KOPT-K1 (cell line): Measurements from ENCODE around the gene CCDC6.

Experiments used
- H3K27ac ChIP-seq: fragments of 200-600 bp; sonication (generic); 2 replicates; pipeline ENCODE4 v1.5.1; 2016; ENCODE audit warnings: antibody characterized with exemption, mild to moderate bottlenecking, low read depth, low read length; ENCODE audit not compliant: poor library complexity, severe bottlenecking
- H3K36me3 ChIP-seq: fragments of 200-600 bp; sonication (generic); 2 replicates; pipeline ENCODE4 v1.5.1; 2017; ENCODE audit warnings: antibody characterized with exemption, mild to moderate bottlenecking, low read length, moderate library complexity; ENCODE audit not compliant: insufficient read depth
- H3K9me3 ChIP-seq: fragments of 200-600 bp; sonication (generic); 2 replicates; pipeline ENCODE4 v1.5.1; 2017; ENCODE audit warnings: antibody characterized with exemption, low read length, mild to moderate bottlenecking; ENCODE audit not compliant: insufficient read depth, poor library complexity, severe bottlenecking

The CCDC6 gene

DNA sequence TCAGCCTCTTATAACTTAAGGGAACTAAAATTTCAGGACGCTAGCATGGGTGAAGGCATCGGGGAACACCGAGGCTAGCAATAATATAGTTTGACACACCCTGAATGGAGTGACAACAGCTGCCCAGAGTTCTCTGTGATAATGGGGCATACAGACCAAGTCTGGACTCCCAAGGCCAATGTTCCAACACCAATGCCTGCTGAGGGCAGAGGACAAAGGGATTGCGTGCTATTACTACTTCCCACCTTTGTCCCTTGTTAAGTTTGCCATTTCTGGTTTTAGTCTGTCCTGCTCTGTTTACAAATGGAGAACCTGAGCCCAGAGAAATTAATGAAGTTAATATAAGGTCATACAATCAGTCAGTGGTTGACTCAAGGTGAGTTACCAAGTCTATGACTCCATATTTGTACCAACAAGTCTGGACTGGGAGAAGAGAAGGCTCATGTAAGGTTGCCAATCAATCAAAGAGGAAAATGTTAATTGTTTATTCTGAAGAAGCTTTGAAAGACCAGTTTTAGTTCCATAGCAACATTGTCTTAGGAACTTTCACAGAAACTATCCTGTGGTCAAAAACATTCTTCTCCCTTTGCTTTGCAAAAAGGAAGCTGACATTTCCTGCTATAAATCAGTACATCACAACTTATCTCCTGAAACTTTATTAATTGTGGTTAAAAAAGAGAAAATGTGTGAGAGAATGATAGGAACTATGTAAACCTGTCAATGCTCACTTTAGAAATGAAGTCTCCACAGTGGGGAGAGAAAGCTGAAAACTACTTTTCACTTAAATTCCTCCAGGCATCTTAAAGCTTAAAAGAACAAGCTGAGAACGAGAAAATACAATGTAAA is 74.5 kb downstream of the CCDC6 start:
- Histone ChIP-seq H3K9me3 (no peaks in the 10 kb centered on the region), H3K36me3 (peaks cover 41% of the 10 kb centered on the region), H3K27ac (no peak overlapping the region)

DNA sequence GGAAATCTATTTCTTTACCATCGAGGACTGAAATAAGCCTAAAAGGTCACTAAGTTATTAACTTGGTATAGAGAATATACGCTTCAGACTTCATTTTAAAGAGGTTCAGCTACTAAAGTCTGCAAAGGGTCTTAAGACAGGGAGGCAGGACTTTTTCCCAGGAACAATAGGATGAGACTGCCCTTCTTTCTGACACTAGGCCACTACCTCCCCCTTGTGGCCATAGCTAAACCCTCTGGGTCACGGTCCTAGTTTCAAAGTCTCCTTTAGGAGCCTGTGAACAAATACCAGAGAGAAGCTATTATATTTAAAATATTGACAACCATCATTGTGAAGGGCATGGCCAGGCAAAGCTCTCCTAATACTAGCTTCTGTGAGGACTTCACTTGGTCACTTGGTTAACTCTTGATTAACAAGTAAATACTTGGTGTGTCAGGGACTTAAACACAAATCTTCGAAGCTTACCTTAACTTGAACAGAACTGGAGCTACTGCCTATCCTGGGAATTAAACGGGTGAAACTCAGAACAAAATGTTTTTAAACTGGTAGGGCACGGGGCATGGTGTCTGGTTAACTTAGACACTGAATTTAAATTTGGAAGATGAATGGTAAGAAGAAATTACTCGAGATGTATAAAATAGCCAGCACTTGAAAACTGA is 75.6 kb downstream of the CCDC6 start:
- no peak overlapping the region for H3K27ac ChIP-seq
- H3K36me3 ChIP-seq = peaks cover 41% of the 10 kb centered on the region
- no peaks in the 10 kb centered on the region for H3K9me3 ChIP-seq

DNA sequence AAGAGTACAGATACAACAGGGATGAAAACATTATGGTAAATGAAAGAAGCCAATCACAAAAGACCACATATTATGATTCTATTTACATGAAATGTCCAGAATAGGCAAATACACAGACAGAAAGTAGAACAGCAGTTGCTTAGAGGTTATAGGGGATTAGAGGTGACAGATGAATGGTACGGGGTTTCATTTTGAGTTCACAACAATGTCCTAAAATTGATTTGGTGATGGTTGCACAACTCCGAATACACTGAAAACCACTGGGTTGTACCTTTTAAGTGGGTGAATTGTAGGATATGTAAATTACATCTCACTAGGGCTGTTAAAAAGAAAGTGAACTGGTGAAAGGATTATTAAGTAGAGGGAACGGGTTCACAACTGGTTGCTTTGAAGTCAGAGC is 76.8 kb downstream of the CCDC6 start:
- Histone ChIP-seq H3K36me3 (peaks cover 41% of the 10 kb centered on the region), H3K27ac (no peak overlapping the region), H3K9me3 (no peaks in the 10 kb centered on the region)

DNA sequence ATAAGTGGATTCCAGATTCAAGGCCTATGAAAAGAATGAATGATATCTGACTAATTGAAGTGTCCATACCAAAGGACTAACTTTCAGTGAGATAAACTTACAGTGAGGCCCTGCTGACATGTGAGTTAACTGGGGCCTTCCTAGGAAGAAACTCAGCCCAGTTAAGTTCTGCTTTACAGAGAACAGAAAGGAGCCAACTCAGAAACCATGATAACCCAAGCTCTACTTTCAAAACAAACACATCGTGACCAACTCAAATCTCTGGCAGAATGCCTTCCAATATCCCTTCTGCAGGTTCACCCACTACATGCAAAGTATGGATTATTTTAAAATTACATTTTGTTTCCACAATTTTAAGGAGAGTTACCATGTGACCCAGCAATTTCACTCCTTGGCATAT is 77.3 kb downstream of the CCDC6 start:
- Histone ChIP-seq H3K36me3 (peaks cover 41% of the 10 kb centered on the region), H3K27ac (no peak overlapping the region), H3K9me3 (no peaks in the 10 kb centered on the region)

DNA sequence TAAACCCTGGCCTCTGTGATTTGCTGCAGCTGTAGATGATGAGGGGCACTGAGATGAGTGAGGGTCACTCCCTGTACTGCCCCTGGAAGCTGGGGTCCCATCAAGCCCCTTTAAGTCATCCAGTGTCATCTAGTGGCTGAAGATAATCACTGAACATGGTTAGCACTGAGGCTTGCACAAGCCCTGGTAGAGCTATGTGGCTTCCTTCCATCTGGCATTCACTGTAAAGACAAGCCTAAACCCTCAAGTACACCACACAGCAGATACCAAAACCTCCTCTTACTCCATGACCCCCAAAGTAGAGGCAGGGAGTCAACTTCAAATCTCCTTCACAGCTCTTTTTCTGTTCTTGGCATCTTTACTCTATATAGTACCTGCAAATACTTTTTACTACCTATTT is 80.4 kb downstream of the CCDC6 start:
- Histone ChIP-seq H3K9me3 (no peaks in the 10 kb centered on the region), H3K27ac (no peak overlapping the region), H3K36me3 (peaks cover 26% of the 10 kb centered on the region)

- Histone ChIP-seq H3K36me3 (peaks cover 7% of the 10 kb centered on the region), H3K27ac (no peak overlapping the region), H3K9me3 (no peaks in the 10 kb centered on the region)
Measured at GRCh38 chr10:59823751-59824150, 82.6 kb downstream of the CCDC6 start.

- Histone ChIP-seq H3K36me3 (peaks cover 5% of the 10 kb centered on the region), H3K9me3 (no peaks in the 10 kb centered on the region), H3K27ac (no peak overlapping the region)
Measured at GRCh38 chr10:59823111-59823510, 83.2 kb downstream of the CCDC6 start.

DNA sequence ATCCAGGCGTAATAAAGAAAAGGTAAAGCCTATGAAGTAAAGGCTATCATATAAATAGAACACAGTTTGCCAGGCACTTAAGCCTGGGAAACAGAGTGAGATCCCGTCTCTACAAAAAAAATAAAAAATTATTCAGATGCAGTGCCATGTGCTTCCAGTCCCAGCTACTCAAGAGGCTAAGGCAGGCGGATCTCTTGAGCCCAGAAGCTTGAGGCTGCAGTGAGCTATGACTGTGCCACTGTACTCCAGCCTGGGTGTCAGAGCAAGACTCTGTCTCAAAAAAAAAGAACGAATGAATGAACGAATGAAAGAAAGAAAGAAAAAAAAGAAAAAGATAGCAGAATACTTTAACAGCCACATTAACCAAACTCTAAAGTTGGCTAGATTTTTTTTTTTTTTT is 85.9 kb downstream of the CCDC6 start:
- peaks cover 5% of the 10 kb centered on the region; the same call in 1 of the 2 replicates for H3K36me3 ChIP-seq
- no peak overlapping the region for H3K27ac ChIP-seq
- H3K9me3 ChIP-seq = no peaks in the 10 kb centered on the region

GRCh38 chr10:59819683-59820082 is 86.7 kb downstream of the CCDC6 start:
- H3K36me3 ChIP-seq = peaks cover 5% of the 10 kb centered on the region; the same call in 1 of the 2 replicates
- no peak overlapping the region for H3K27ac ChIP-seq
- no peaks in the 10 kb centered on the region for H3K9me3 ChIP-seq

- no peaks in the 10 kb centered on the region for H3K9me3 ChIP-seq
- no peak overlapping the region for H3K27ac ChIP-seq
- H3K36me3 ChIP-seq = peaks cover 5% of the 10 kb centered on the region; the same call in 1 of the 2 replicates
Measured at GRCh38 chr10:59819265-59819664, 87.1 kb downstream of the CCDC6 start.

- Histone ChIP-seq H3K27ac (no peak overlapping the region), H3K9me3 (no peaks in the 10 kb centered on the region), H3K36me3 (peaks cover 13% of the 10 kb centered on the region; the same call in 1 of the 2 replicates)
Measured at GRCh38 chr10:59817773-59818172, 88.6 kb downstream of the CCDC6 start.

GRCh38 chr10:59814878-59815277 is 91.5 kb downstream of the CCDC6 start:
- Histone ChIP-seq H3K9me3 (no peaks in the 10 kb centered on the region), H3K27ac (no peak overlapping the region), H3K36me3 (peaks cover 39% of the 10 kb centered on the region)

DNA sequence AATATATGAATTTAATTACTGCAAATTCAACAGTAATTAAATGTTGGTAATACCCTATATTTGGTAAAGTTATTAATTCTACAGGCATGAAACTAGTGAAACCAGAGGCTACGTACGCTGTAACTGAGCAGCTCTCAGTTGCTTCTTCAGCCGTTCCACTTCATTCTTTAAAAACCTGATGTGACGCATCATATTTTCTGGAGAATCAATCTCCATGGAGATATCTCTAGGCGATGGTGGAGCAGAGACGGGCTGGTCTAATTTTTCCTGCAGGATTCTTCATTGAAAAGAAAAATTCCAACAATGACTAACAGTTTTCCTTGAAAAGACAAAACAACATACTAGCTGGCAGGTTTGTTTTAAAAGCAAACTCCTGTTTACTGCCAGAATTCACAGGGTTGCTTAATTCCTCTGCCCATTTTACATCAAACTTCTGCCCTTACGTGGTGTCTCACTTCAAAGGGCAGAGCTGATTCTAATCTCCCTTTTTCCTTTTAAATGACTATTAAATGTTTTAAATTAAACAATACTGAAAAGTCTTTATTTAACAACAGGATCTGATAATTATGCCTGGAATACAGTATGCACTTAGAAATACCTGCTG is 93.7 kb downstream of the CCDC6 start:
- Histone ChIP-seq H3K36me3 (peaks cover 60% of the 10 kb centered on the region), H3K9me3 (no peaks in the 10 kb centered on the region), H3K27ac (no peak overlapping the region)

GRCh38 chr10:59809644-59809974 is 96.7 kb downstream of the CCDC6 start:
- no peak overlapping the region for H3K27ac ChIP-seq
- H3K36me3 ChIP-seq = peaks cover 85% of the 10 kb centered on the region
- H3K9me3 ChIP-seq = no peaks in the 10 kb centered on the region

- no peaks in the 10 kb centered on the region for H3K9me3 ChIP-seq
- no peak overlapping the region for H3K27ac ChIP-seq
- H3K36me3 ChIP-seq = peaks cover 90% of the 10 kb centered on the region
Measured at GRCh38 chr10:59808896-59809643, 97.3 kb downstream of the CCDC6 start.
